Measurements from ENCODE around the gene GSTT2.
"Not testable (repeated sequence)": the region's sequence is repeated elsewhere in the genome, so short reads cannot be mapped to it uniquely, and the experiment has no call there.

GRCh38 chr22:23949764-23950163 is 30.2 kb upstream of the GSTT2 start:
- not testable (repeated sequence) for TF ChIP-seq CTCF, POLR2A (IDR thresholded peaks at IDR 0.05)

All from adrenal gland (tissue), 5 donors.